GM06990 (cell line): ENCODE measurements around the gene YOD1.

Experiments
- DNase-seq: peaks from one replicate; pipeline ENCODE4 v3.0.0-alpha.2; 2011; ENCODE audit not compliant: insufficient read length; ENCODE audit errors: extremely low read depth
- H3K27me3 ChIP-seq: replicated peaks from 2 replicates; pipeline ENCODE4 v1.6.0; 2011; ENCODE audit warnings: low read length; ENCODE audit not compliant: control insufficient read depth, insufficient read depth
- H3K36me3 ChIP-seq: 2 replicates; pipeline ENCODE4 v1.5.1; 2011; ENCODE audit warnings: low read length; ENCODE audit not compliant: control insufficient read depth, insufficient read depth
- H3K4me3 ChIP-seq: replicated peaks from 2 replicates; pipeline ENCODE4 v1.5.1; 2011; ENCODE audit warnings: low read depth, mild to moderate bottlenecking, control low read depth, low read length
- CTCF ChIP-seq: IDR thresholded peaks from 2 replicates; pipeline ENCODE4 v1.5.1; 2011; ENCODE audit warnings: low read length, control low read depth, mild to moderate bottlenecking, inconsistent platforms; ENCODE audit not compliant: insufficient read depth, poor library complexity, severe bottlenecking

Gene YOD1

DNA sequence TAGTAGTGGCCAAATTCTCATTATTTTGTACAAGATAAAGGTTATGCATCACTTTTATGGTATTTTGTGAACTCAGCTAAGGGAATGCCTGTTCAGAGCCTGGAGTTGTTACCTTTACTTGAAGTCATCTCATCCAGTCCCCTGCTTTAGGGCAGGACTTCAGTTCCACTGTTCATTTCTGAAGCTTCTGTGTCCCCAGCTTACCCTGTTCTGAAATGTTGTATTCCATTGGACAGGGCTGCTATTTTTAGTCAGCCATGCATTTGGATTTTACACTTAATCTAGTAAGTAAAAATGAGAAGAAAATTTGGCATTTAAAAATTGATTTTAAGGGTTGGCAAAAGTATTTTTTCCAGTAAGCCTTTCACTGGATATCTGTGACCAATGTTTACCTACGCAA, 26.0 kb upstream of the YOD1 start:
- no peak for TF ChIP-seq CTCF
- Histone ChIP-seq H3K27me3 (no peaks in the 10 kb centered on the region), H3K4me3 (no peak overlapping the region), H3K36me3 (no peaks in the 10 kb centered on the region)
- DNase-seq = no peak

GRCh38 chr1:207076181-207076955, 25.4 kb upstream of the YOD1 start:
- no peak for TF ChIP-seq CTCF
- Histone ChIP-seq H3K36me3 (no peaks in the 10 kb centered on the region), H3K27me3 (no peaks in the 10 kb centered on the region), H3K4me3 (no peak overlapping the region)
- no peak for DNase-seq

DNA sequence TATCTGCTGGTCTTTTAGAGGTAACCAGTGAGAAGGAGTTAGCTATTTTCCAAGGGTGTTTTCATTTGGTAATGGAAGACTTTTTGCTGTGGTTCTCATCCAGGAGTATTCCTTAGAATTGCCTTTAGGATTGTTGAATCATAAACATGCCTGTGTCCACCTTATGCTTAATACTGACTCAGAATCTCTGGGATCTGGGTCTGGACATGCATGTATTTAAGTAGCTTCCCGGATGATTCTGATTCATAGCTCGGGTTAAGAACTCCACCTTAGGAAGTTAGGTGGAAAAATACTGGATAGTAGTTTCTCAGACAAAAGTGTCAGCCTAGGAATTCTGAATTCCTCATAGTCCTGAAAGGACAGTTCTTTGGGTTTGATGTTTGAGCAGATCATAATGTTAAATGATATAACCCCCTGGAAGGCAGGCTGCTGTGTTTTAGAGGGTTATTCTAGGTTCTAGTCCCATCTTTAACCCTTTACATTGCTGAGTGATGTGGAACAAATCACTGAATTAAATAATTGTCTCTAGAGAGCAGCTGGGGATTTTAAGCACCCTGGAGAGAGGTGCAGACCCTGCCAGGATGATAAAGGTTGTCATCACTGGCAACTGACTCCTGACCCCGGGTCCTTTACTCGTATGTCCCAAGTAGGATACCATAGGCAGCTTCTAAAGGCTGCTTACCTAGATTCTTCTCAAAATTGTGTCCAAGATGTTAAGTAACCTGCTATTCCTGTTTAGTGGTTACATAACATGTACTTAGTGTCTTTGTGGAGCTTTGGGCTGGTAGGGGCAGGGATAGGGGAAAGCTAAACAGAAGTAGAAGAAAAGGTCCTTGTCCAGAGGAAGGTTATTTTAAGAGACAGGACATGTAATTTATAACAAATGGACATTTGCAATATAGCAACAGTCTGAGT, 23.2 kb upstream of the YOD1 start:
- no peak for DNase-seq
- Histone ChIP-seq H3K27me3 (no peaks in the 10 kb centered on the region), H3K4me3 (no peak overlapping the region), H3K36me3 (no peaks in the 10 kb centered on the region)
- no peak for TF ChIP-seq CTCF

- DNase-seq = no peak
- H3K36me3 ChIP-seq = no peaks in the 10 kb centered on the region
- TF ChIP-seq CTCF = no peak
- H3K27me3 ChIP-seq = no peaks in the 10 kb centered on the region
- no peak overlapping the region for H3K4me3 ChIP-seq
Measured at GRCh38 chr1:207072233-207072632, 21.2 kb upstream of the YOD1 start.

DNA sequence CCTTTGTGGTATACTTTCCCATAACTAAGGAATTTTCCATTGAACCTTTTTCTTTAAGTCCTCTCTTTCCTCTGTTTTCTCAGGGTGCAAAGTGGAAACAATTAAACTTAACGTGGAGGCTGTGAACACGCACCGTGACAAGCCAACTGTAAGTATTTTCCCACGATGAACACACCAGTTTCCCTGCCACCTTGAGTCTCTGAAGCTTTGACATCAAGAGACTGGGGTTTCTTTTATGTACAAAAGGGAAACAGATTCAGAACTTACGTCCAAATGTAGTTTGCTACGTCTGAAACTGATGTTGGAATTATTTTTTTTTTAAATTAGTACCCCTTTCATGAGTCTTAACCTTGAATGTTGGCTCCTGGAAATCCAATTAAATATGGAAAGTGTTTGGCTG, 20.4 kb upstream of the YOD1 start:
- DNase-seq = no peak
- no peak for TF ChIP-seq CTCF
- no peaks in the 10 kb centered on the region for H3K27me3 ChIP-seq
- H3K36me3 ChIP-seq = no peaks in the 10 kb centered on the region
- H3K4me3 ChIP-seq = no peak overlapping the region
